ENCODE results near the gene SRRT.
"Not testable (repeated sequence)": the region's sequence is repeated elsewhere in the genome, so short reads cannot be mapped to it uniquely, and the experiment has no call there.

SRRT gene

GRCh38 chr7:100840470-100841100 is 34.3 kb upstream of the SRRT start:
- H3K27ac Mint-ChIP-seq, result no peak overlapping the region
- H3K9me3 Mint-ChIP-seq, result no peaks in the 10 kb centered on the region

GRCh38 chr7:100847360-100847759 is 27.5 kb upstream of the SRRT start:
- DNase-seq (no peak), ATAC-seq (no peak)
- Mint-ChIP-seq H3K27ac (no peak overlapping the region), H3K9me3 (no peaks in the 10 kb centered on the region), H3K4me3 (no peak overlapping the region), H3K27me3 (no peaks in the 10 kb centered on the region), H3K4me1 (peaks cover 13% of the 10 kb centered on the region)

More at GRCh38 chr7:100840470-100841100, 34.3 kb upstream of the SRRT start:
- Mint-ChIP-seq H3K27me3 (no peaks in the 10 kb centered on the region), H3K4me1 (peaks cover 7% of the 10 kb centered on the region), H3K4me3 (no peak overlapping the region)
- DNase-seq (no peak), ATAC-seq (no peak)

GRCh38 chr7:100852048-100852872 is 22.6 kb upstream of the SRRT start, which contains the start of gene SLC12A9:
SLC12A9 (plus strand) TSS chr7:100852713; CDS start chr7:100854198, 1,485 bp downstream.
- Mint-ChIP-seq H3K4me3 (peak within 1 kb of the TSS; percentile 85 to 99), H3K27ac (peak within 1 kb of the TSS; percentile 50 to 88), H3K4me1 (peaks cover 52% of the 10 kb centered on the region), H3K9me3 (no peaks in the 10 kb centered on the region), H3K27me3 (no peaks in the 10 kb centered on the region)
- ATAC-seq (peak; percentile 98), DNase-seq (peak; percentile 85 to 86)

GRCh38 chr7:100854146-100854895 is 20.6 kb upstream of the SRRT start:
- Mint-ChIP-seq H3K9me3 (no peaks in the 10 kb centered on the region), H3K4me3 (peak overlapping the region in 1 of 2 donors; percentile 99), H3K27ac (no peak overlapping the region), H3K27me3 (no peaks in the 10 kb centered on the region), H3K4me1 (peaks cover 52% of the 10 kb centered on the region)
- DNase-seq (no peak), ATAC-seq (no peak)

GRCh38 chr7:100854899-100855298 is 20.0 kb upstream of the SRRT start:
- ATAC-seq, H3K4me3 Mint-ChIP-seq, H3K27ac Mint-ChIP-seq, DNase-seq, H3K27me3 Mint-ChIP-seq, H3K9me3 Mint-ChIP-seq: not testable (repeated sequence)
- H3K4me1 Mint-ChIP-seq, result peaks cover 52% of the 10 kb centered on the region

- H3K27me3 Mint-ChIP-seq, result no peaks in the 10 kb centered on the region
- H3K4me3 Mint-ChIP-seq, result no peak overlapping the region
- no peak for ATAC-seq
- peaks cover 52% of the 10 kb centered on the region for H3K4me1 Mint-ChIP-seq
- no peak overlapping the region for H3K27ac Mint-ChIP-seq
- no peaks in the 10 kb centered on the region for H3K9me3 Mint-ChIP-seq
- DNase-seq, result no peak
These were observed 19.4 kb upstream of the SRRT start for GRCh38 chr7:100855515-100855914.

- Mint-ChIP-seq H3K27ac (no peak overlapping the region), H3K4me1 (peaks cover 44% of the 10 kb centered on the region), H3K9me3 (no peaks in the 10 kb centered on the region), H3K4me3 (no peak overlapping the region), H3K27me3 (no peaks in the 10 kb centered on the region)
- DNase-seq (no peak), ATAC-seq (no peak)
These were observed 18.0 kb upstream of the SRRT start for GRCh38 chr7:100856871-100857282.

- no peak overlapping the region for H3K4me3 Mint-ChIP-seq
- H3K27ac Mint-ChIP-seq, result peak overlapping the region in 1 of 2 donors; percentile 65
- peaks cover 15% of the 10 kb centered on the region for H3K4me1 Mint-ChIP-seq
- no peaks in the 10 kb centered on the region for H3K9me3 Mint-ChIP-seq
- H3K27me3 Mint-ChIP-seq, result no peaks in the 10 kb centered on the region
- no peak for DNase-seq
- ATAC-seq, result no peak
These were observed 15.0 kb upstream of the SRRT start for GRCh38 chr7:100859856-100860255.

GRCh38 chr7:100860702-100861615 is 13.9 kb upstream of the SRRT start:
- H3K9me3 Mint-ChIP-seq, result no peaks in the 10 kb centered on the region
- ATAC-seq (no peak), DNase-seq (no peak)
- no peak overlapping the region for H3K27ac Mint-ChIP-seq
- no peaks in the 10 kb centered on the region for H3K27me3 Mint-ChIP-seq
- peaks cover 14% of the 10 kb centered on the region for H3K4me1 Mint-ChIP-seq
- no peak overlapping the region for H3K4me3 Mint-ChIP-seq

- DNase-seq, result no peak
- H3K4me3 Mint-ChIP-seq, result no peak overlapping the region
- H3K9me3 Mint-ChIP-seq, result no peaks in the 10 kb centered on the region
- H3K4me1 Mint-ChIP-seq, result peaks cover 18% of the 10 kb centered on the region
- H3K27ac Mint-ChIP-seq, result peak overlapping the region in 1 of 2 donors; percentile 25
- no peak for ATAC-seq
- no peaks in the 10 kb centered on the region for H3K27me3 Mint-ChIP-seq
These were observed 13.3 kb upstream of the SRRT start for GRCh38 chr7:100861616-100861985.

GRCh38 chr7:100863406-100863950 is 11.4 kb upstream of the SRRT start:
- Mint-ChIP-seq H3K27me3 (no peaks in the 10 kb centered on the region), H3K4me1 (peaks cover 31% of the 10 kb centered on the region), H3K9me3 (no peaks in the 10 kb centered on the region), H3K27ac (no peak overlapping the region), H3K4me3 (no peak overlapping the region)
- ATAC-seq (no peak), DNase-seq (no peak)

GRCh38 chr7:100864263-100864845 is 10.5 kb upstream of the SRRT start:
- no peak for ATAC-seq
- DNase-seq, result no peak
- Mint-ChIP-seq H3K4me1 (peaks cover 38% of the 10 kb centered on the region), H3K4me3 (no peak overlapping the region), H3K9me3 (no peaks in the 10 kb centered on the region), H3K27me3 (no peaks in the 10 kb centered on the region), H3K27ac (no peak overlapping the region)

- Mint-ChIP-seq H3K27me3 (no peaks in the 10 kb centered on the region), H3K4me1 (peaks cover 42% of the 10 kb centered on the region), H3K9me3 (no peaks in the 10 kb centered on the region), H3K27ac (peak overlapping the region; percentile 33 to 96), H3K4me3 (peak overlapping the region; percentile 84 to 94)
- ATAC-seq (no peak), DNase-seq (no peak)
These were observed 9.5 kb upstream of the SRRT start for GRCh38 chr7:100865372-100865911.
